ENCODE data around the gene TMEM132D. TPM values are rescaled to one million over a fixed set of nuclear protein-coding genes. Genes with fewer than 3 reads are reported as not detected.
A peak's percentile ranks its signal among the peaks of the same experiment; 100 is the strongest.

The TMEM132D gene
- total and polyA plus RNA-seq, 2 experiments from 2014 or later: 2.0 to 2.4 TPM

DNA sequence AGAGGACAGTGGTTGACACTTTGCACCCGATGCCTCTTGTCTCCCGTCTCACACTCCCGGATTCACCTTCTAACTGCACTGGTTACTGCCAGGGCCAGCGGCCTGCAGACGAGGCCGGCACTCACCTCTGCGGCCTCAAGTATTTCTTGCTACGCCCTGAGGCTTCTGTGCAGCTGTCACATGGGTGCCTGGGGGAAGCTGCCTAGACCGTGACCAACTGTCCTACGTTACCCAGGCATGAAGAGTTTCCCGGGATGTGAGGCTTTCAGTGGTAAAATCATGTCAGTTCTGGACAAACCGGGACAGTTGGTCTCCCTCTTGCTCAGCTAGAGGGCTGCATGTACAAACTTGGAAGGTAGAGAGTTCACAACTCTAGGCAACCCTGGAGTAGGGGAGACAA, 776.1 kb downstream of the TMEM132D start:
- 90% methylated on average over 12 of the region's 12 CpGs for WGBS (ENCODE audit: low lambda C conversion rate, missing lambda C conversion rate)
- no peak for DNase-seq (ENCODE audit: low spot score)
- Histone ChIP-seq H3K4me1 (ENCODE audit: insufficient read depth) (no peaks in the 10 kb centered on the region), H3K9me2 (replicated peaks; ENCODE audit: insufficient read depth) (no peaks in the 10 kb centered on the region), H4K20me1 (ENCODE audit: insufficient read depth, poor library complexity, severe bottlenecking) (no peaks in the 10 kb centered on the region), H3K36me3 (replicated peaks; ENCODE audit: insufficient read depth, low read depth) (no peaks in the 10 kb centered on the region), H3K27ac (no peak overlapping the region), H2AFZ (no peak overlapping the region), H3K27me3 (no peaks in the 10 kb centered on the region), H3K4me2 (no peak overlapping the region), H3K9me3 (ENCODE audit: low read depth) (no peaks in the 10 kb centered on the region), H3K79me2 (no peaks in the 10 kb centered on the region), H3K4me3 (no peak overlapping the region)
- TF ChIP-seq, protein P1, sequence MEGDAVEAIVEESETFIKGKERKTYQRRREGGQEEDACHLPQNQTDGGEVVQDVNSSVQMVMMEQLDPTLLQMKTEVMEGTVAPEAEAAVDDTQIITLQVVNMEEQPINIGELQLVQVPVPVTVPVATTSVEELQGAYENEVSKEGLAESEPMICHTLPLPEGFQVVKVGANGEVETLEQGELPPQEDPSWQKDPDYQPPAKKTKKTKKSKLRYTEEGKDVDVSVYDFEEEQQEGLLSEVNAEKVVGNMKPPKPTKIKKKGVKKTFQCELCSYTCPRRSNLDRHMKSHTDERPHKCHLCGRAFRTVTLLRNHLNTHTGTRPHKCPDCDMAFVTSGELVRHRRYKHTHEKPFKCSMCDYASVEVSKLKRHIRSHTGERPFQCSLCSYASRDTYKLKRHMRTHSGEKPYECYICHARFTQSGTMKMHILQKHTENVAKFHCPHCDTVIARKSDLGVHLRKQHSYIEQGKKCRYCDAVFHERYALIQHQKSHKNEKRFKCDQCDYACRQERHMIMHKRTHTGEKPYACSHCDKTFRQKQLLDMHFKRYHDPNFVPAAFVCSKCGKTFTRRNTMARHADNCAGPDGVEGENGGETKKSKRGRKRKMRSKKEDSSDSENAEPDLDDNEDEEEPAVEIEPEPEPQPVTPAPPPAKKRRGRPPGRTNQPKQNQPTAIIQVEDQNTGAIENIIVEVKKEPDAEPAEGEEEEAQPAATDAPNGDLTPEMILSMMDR (IDR thresholded peaks at IDR 0.05; ENCODE audit: poor library complexity): no peak
- TF ChIP-seq EZH2 (IDR thresholded peaks at IDR 0.05; ENCODE audit: borderline replicate concordance) (no peak), EZH2phosphoT487 (IDR thresholded peaks at IDR 0.05; ENCODE audit: low read depth, severe bottlenecking, unreplicated experiment) (no peak)

DNA sequence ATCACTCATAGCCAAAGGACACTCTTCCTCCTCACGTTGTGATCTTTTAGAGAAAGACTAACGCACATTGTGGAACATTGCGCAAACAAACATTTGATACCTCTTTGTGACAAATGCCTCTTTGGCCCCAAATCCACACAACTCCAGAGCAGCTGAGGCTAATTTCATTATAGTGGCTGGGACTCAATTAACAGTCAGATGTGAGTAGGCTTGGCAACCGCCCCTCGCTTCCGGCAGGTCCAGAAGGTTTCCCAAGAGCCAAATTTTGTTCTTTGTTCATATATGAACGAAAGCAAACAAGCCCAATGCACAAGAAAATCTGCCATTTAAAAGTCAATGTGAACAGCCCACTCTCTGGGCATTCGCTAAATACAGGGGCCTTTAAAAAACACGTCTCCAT, 776.6 kb downstream of the TMEM132D start:
- Histone ChIP-seq H3K4me2 (no peak overlapping the region), H2AFZ (no peak overlapping the region), H3K27me3 (no peaks in the 10 kb centered on the region), H3K36me3 (replicated peaks; ENCODE audit: insufficient read depth, low read depth) (no peaks in the 10 kb centered on the region), H3K4me3 (no peak overlapping the region), H3K9me3 (ENCODE audit: low read depth) (no peaks in the 10 kb centered on the region), H3K27ac (no peak overlapping the region), H4K20me1 (ENCODE audit: insufficient read depth, poor library complexity, severe bottlenecking) (no peaks in the 10 kb centered on the region), H3K9me2 (replicated peaks; ENCODE audit: insufficient read depth) (no peaks in the 10 kb centered on the region), H3K79me2 (no peaks in the 10 kb centered on the region), H3K4me1 (ENCODE audit: insufficient read depth) (no peaks in the 10 kb centered on the region)
- no peak for DNase-seq (ENCODE audit: low spot score)
- 90% methylated on average over 9 of the region's 9 CpGs for WGBS (ENCODE audit: low lambda C conversion rate, missing lambda C conversion rate)
- TF ChIP-seq EZH2phosphoT487 (IDR thresholded peaks at IDR 0.05; ENCODE audit: low read depth, severe bottlenecking, unreplicated experiment) (no peak), EZH2 (IDR thresholded peaks at IDR 0.05; ENCODE audit: borderline replicate concordance) (no peak)
- TF ChIP-seq, protein P1 (IDR thresholded peaks at IDR 0.05; ENCODE audit: poor library complexity): no peak

DNA sequence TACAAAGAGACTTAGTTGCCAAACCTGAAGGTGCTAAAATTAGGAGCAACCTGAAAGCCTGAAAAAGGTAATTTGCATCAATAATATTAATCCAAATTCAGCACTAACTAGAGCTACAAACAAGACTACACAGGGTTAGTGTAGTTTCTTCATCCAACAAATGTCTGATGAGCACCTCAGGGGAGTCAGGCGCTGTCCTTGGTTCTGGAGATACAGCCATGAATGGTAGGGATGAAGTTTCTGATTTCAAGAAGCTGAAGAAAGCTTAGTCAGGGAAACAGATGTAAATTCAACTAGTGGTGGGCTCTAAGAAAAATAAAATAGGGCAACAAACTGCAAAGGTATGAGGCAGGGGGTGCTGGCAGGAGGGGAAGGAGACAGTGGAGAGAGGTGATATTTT, 784.3 kb downstream of the TMEM132D start:
- H2AFZ ChIP-seq: no peak overlapping the region
- no peaks in the 10 kb centered on the region for H3K9me3 ChIP-seq (ENCODE audit: low read depth)
- no peaks in the 10 kb centered on the region for H3K79me2 ChIP-seq
- no peaks in the 10 kb centered on the region for H3K4me1 ChIP-seq (ENCODE audit: insufficient read depth)
- no peaks in the 10 kb centered on the region for H3K27me3 ChIP-seq
- H3K4me2 ChIP-seq: no peak overlapping the region
- no peaks in the 10 kb centered on the region for H3K9me2 ChIP-seq (replicated peaks; ENCODE audit: insufficient read depth)
- no peak overlapping the region for H3K4me3 ChIP-seq
- TF ChIP-seq EZH2 (IDR thresholded peaks at IDR 0.05; ENCODE audit: borderline replicate concordance) (no peak), EZH2phosphoT487 (IDR thresholded peaks at IDR 0.05; ENCODE audit: low read depth, severe bottlenecking, unreplicated experiment) (no peak)
- TF ChIP-seq, protein P1 (IDR thresholded peaks at IDR 0.05; ENCODE audit: poor library complexity): no peak
- no peaks in the 10 kb centered on the region for H4K20me1 ChIP-seq (ENCODE audit: insufficient read depth, poor library complexity, severe bottlenecking)
- no peak overlapping the region for H3K27ac ChIP-seq
- WGBS (ENCODE audit: low lambda C conversion rate, missing lambda C conversion rate): 85% methylated on average over 1 of the region's 1 CpG
- DNase-seq (ENCODE audit: low spot score): peak; percentile 23
- no peaks in the 10 kb centered on the region for H3K36me3 ChIP-seq (replicated peaks; ENCODE audit: insufficient read depth, low read depth)

DNA sequence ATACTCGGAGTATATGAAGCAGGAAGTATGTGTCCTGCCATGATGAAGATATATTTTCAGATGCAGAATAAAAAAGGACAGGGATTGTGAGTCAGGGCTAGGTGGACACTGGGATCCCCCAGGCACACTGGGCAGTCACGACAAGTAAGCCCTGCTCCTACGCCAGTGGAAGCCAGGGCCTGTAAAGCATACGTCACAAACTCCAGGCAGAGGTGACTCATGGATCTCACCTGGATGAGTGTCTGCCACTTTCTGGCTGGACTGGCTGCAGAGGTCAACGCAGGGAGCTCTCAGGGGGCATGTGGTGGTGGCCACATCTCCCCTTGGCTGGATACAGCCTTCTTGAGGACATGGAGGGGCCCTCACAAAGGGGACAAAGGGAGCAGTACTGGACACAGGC, 788.3 kb downstream of the TMEM132D start:
- Histone ChIP-seq H3K27ac (no peak overlapping the region), H3K36me3 (replicated peaks; ENCODE audit: insufficient read depth, low read depth) (no peaks in the 10 kb centered on the region), H3K79me2 (no peaks in the 10 kb centered on the region), H3K9me3 (ENCODE audit: low read depth) (no peaks in the 10 kb centered on the region), H2AFZ (no peak overlapping the region), H3K4me2 (no peak overlapping the region), H4K20me1 (ENCODE audit: insufficient read depth, poor library complexity, severe bottlenecking) (no peaks in the 10 kb centered on the region), H3K4me3 (no peak overlapping the region), H3K4me1 (ENCODE audit: insufficient read depth) (no peaks in the 10 kb centered on the region), H3K9me2 (replicated peaks; ENCODE audit: insufficient read depth) (no peaks in the 10 kb centered on the region), H3K27me3 (no peaks in the 10 kb centered on the region)
- WGBS (ENCODE audit: low lambda C conversion rate, missing lambda C conversion rate): 78% methylated on average over 5 of the region's 5 CpGs
- TF ChIP-seq, protein P1 (IDR thresholded peaks at IDR 0.05; ENCODE audit: poor library complexity): no peak
- TF ChIP-seq EZH2 (IDR thresholded peaks at IDR 0.05; ENCODE audit: borderline replicate concordance): no peak
- TF ChIP-seq EZH2phosphoT487 (IDR thresholded peaks at IDR 0.05; ENCODE audit: low read depth, severe bottlenecking, unreplicated experiment): no peak
- no peak for DNase-seq (ENCODE audit: low spot score)
